GM21515 (cell line): ENCODE measurements around the gene PPM1H.

ENCODE experiments used
- ATAC-seq: cut with Tn5 transposase; IDR thresholded peaks from one replicate; pipeline ENCODE4 v1.9.1; 2021; ENCODE audit not compliant: unreplicated experiment

The PPM1H gene

GRCh38 chr12:62627181-62627580 lies 307.8 kb downstream of the PPM1H start:
- no peak for ATAC-seq

- ATAC-seq = no peak
Measured at GRCh38 chr12:62625228-62625627, 309.7 kb downstream of the PPM1H start.

- ATAC-seq = no peak
Measured at GRCh38 chr12:62622177-62622576, 312.8 kb downstream of the PPM1H start.

GRCh38 chr12:62621101-62621638 lies 313.8 kb downstream of the PPM1H start:
- no peak for ATAC-seq

DNA sequence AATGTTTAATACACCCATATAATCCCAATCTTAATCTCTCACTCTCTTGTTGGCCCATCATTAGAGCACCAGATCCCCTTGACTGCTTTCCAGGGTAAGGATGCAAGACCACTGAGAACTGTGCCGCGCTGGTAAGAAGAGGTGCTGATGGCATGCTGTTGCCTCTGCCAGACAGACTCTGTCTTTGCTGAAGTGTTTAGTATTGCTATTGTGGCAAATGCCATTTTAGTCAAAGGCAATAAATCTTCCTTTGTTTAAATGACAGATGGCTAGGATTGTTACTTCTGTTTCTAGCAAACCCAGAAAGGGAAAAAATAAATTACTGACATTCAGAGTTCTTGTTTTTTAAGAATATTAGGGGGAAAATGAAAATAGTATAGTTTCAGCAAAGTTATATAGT lies 316.0 kb downstream of the PPM1H start:
- no peak for ATAC-seq

GRCh38 chr12:62618319-62618718 lies 316.6 kb downstream of the PPM1H start:
- no peak for ATAC-seq

DNA sequence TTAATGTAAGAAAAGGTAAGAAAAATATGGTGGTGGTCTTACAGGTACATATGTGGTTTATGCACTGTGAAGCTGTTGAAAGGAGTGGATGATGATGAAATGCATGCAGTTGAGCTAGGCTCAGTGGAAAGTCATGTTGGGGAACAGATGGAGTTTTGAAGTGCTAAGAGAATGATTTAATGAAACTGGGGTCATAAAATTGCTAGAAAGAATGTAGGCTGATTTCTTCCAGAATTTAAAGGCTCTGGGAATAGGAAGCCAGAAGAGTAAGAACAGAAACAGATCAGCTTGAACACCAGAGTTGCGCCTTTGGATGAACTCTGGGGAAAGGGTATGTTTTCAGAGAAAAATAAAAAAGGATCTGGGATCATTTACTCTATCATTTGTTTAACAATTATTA lies 321.9 kb downstream of the PPM1H start:
- no peak for ATAC-seq

DNA sequence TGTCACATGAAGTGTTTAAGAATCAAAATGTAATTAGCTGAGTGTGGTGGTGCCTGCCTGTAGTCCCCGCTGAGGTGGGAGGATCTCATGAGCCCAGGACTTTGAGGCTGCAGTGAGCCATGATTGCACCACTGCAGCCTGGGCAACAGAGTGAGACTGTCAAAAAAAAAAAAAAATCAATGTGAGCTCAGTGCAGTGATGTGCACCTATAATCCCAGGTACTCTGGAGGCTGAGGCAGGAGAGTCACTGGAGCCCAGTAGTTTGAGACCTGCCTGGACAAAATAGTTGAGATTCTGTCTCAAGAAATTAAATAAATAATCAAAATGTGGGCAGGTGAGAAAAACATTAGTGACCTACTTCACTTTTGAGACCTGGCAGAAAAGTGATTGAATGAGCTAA lies 328.3 kb downstream of the PPM1H start:
- no peak for ATAC-seq

DNA sequence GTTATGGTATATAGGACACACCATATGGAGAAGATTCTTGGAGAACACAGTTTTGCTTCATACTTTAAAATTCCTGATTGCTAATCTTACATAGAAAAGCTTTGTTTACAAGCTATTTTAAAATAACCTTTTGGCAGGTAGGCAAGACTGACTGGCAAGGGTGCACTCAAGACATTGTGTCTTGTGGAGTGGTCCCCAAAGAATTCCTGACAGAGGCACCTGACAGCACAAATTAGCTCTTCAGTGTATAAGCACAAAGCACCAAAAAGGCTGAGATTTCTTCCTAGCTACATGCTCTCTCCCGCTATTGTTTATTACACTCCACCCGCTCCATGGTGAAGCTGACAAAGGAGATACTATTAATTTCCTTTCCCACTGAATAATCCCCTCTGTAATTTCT lies 329.0 kb downstream of the PPM1H start:
- no peak for ATAC-seq

DNA sequence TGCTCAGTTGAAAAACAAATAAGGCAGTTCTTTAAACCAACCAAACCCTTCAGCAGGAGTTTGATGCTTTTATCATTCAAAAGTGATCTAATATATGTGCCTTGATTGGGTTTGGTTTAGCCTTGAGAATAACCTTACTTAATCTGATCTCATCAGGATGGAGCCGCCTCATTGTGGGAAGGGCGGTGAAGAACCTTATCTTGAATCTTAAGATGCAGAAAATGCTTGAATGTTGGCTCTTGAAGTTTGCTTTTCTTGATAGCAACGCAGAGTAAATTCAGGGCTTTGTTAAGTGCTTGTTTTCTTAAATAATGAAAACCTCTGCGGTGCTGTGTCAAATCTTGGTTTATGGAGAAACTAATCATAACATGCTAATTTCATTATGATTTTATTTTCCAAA lies 330.1 kb downstream of the PPM1H start:
- ATAC-seq = no peak

DNA sequence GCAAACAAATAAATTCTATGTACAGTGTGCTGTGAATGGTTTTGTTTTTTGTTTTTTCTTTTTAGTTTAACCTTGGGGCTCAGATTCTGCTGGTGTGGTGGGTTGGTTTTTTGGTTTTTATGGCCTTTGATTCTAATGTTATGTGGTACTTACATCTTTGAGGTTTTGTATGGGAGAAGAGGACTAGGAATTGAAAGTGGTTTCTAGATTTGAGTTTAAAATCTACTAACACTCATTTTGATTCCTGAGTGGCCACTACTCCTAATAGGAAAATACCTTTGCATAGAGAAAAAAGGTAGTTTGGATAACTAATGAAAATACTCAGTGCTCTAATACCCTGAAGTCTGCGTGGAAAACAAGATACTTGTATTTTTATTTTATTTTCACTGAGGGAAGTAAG lies 330.6 kb downstream of the PPM1H start:
- ATAC-seq = no peak

GRCh38 chr12:62603811-62604098 lies 331.2 kb downstream of the PPM1H start:
- no peak for ATAC-seq

DNA sequence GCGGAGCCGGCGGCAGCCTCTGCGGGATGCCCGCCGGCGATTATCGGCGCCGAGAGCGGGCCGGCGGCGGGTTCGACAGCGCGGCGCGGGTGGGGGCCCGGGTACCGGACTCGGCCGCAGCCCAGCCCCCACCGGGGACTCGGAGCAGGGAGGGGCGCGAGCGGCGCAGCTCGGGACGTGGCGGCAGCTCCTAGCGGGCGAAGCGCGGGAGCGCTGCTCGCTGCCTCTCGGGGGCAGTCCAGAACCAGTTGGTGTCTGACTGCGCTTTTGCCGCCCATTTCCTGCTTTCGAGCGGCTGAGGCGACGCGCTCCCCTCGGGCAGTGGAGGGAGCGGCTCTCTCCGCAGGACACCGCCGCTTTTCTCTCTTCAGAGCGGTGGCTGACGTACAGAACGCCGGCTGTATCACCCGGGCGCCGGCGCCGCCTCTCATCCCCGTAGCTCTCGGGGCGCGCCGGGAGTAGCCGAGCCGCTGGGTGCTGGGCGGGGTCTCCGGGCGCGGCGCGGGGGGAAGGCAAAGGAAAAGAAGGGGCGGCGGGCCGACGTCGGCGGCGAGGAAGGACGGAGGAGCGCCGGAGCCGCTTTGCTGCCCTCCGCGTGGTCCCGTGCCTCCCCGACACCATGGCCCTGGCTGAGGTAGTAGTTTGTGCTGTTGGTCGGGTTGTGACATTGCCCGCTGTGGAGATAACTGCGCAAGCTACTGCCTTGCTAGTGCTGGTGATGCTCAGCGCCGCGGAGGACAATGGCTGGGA lies 331.7 kb downstream of the PPM1H start:
- peak; percentile 66 for ATAC-seq

- ATAC-seq = peak; percentile 69
Measured at GRCh38 chr12:62602255-62603060, 332.5 kb downstream of the PPM1H start.

DNA sequence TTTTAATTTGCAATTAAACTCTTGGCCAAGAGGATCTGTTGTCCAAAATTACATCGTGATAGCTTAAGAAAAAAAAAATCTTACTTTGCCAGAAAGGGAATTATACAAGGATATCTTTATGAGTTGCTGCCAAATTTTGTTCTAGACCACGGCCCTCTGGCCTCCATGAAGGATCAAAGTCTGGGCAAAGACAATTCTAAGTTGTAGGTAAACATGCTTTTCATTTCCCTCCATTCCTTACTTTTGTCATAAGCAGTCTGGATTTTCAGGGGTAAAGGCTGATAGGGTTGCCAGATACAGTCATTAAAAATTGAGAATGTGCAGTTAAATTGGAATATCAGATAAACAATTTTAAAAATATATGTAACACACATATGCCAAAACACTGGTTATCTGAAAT lies 333.2 kb downstream of the PPM1H start:
- no peak for ATAC-seq

DNA sequence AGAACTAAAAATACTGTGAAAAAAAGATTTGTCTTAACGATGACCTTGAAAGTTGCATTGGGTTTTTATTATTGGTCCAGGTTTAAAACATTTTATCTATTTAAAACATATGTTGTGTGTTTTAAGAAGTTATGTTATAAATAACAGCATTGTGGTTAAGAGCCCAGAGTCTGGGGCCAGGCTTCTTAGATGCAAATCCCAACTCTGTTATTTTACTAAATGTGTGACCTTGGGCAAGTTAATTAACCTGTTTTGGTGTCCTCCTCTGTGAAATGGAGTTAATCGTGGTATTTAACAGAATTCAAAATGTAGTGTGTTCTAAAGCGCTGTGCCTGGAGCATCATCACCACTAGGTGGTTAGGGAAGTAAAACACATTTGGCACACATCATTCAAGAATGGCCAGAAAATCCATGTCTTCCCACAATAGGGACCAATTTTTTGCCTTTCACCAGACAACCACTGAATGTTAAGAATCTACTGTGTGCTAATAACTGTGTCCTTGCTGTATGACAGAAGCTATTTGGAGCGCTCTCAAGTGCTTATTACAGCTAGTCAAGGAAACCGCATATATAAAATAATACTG lies 335.0 kb downstream of the PPM1H start:
- no peak for ATAC-seq

DNA sequence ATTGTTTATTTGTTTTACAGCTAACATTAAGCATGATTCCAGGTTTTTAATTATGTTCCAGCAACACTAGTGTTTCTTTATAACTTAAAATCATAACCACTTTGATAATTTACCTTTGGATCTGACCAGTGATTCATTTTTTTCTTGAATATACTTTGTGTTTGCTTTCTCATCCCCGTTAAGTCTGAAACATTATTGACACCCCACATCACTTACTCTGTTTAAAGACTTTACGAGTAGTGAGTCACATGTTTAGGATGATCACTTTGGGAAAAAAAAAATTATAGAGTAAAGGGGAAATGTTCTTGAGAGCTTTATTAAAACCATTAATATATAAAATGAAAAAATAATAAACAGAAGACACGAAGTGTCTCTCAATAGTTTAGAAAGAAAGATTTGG lies 336.1 kb downstream of the PPM1H start:
- no peak for ATAC-seq

GRCh38 chr12:62597253-62597652 lies 337.7 kb downstream of the PPM1H start:
- no peak for ATAC-seq
